H1 (cell line): ENCODE results near the gene HAS3. TPM values are rescaled to one million over a fixed set of nuclear protein-coding genes. Genes with fewer than 3 reads are reported as not detected.

Experiments
- CTCF ChIA-PET: fragments of 300-600 bp; sonication (Branson Sonifier 250); formaldehyde crosslinking; loops from one replicate; lab custom pipeline; 2021; ENCODE audit not compliant: partially characterized antibody; lab: Charles Lee
- POLR2A ChIA-PET: fragments of 300-600 bp; sonication (Branson Sonifier 250); formaldehyde crosslinking; loops from one replicate; lab custom pipeline; 2021; ENCODE audit warnings: inconsistent platforms; ENCODE audit not compliant: partially characterized antibody; lab: Charles Lee
- DNase-seq, 2 experiments: peaks; one replicate each; pipeline versions ENCODE4 v3.0.0 to v3.0.0-alpha.2; 2010 to 2022; ENCODE audit warnings: low spot score in 2 of 2, low read depth in 1 of 2, mixed read lengths in 1 of 2
- FAIRE-seq: peaks from 2 replicates; lab custom pipeline; 2011; peaks lifted over from hg19 to GRCh38; lab: Jason Lieb, UNC
- H2AFZ ChIP-seq: 2 replicates; pipeline ENCODE4 v1.8.1; 2012; ENCODE audit warnings: low read length, inconsistent platforms
- H2AK5ac ChIP-seq: 2 replicates; pipeline ENCODE4 v1.6.1; 2013; ENCODE audit warnings: low read depth, low read length
- H2BK120ac ChIP-seq: replicated peaks from 2 replicates; pipeline ENCODE3; 2013; ENCODE audit warnings: low read depth, low read length, inconsistent platforms
- H2BK12ac ChIP-seq: 2 replicates; pipeline ENCODE4 v1.6.1; 2013; ENCODE audit warnings: low read depth, low read length
- H2BK15ac ChIP-seq: 2 replicates; pipeline ENCODE4 v1.6.1; 2013; ENCODE audit warnings: low read length
- H2BK20ac ChIP-seq: 2 replicates; pipeline ENCODE4 v1.6.1; 2013; ENCODE audit warnings: low read length
- H2BK5ac ChIP-seq: 2 replicates; pipeline ENCODE4 v1.6.1; 2013; ENCODE audit warnings: low read depth, low read length
- H3K14ac ChIP-seq: 2 replicates; pipeline ENCODE4 v1.6.1; 2013; ENCODE audit warnings: inconsistent platforms; ENCODE audit not compliant: insufficient read length
- H3K18ac ChIP-seq: 2 replicates; pipeline ENCODE4 v1.6.1; 2013; ENCODE audit warnings: low read length; ENCODE audit errors: extremely low read depth
- H3K23ac ChIP-seq: 2 replicates; pipeline ENCODE4 v1.6.1; 2013; ENCODE audit warnings: inconsistent platforms; ENCODE audit not compliant: insufficient read length
- H3K23me2 ChIP-seq: 2 replicates; pipeline ENCODE4 v1.6.1; 2013; ENCODE audit warnings: low read depth, low read length
- H3K27ac ChIP-seq: 2 replicates; pipeline ENCODE4 v1.6.1; 2011; ENCODE audit warnings: low read depth, low read length, inconsistent platforms
- H3K27me3 ChIP-seq, 4 experiments: replicated peaks in 1 of 4; 1 replicate in 1 of 4; 2 replicates in 3 of 4; pipeline versions ENCODE4 v1.6.1 to v1.8.1; 2011 to 2013; ENCODE audit warnings: low read length in 3 of 4, mild to moderate bottlenecking in 3 of 4, inconsistent platforms in 2 of 4, mixed read lengths in 2 of 4, moderate library complexity in 1 of 4; ENCODE audit not compliant: control insufficient read depth in 3 of 4, insufficient read depth in 3 of 4; ENCODE audit errors: extremely low read depth in 1 of 4
- H3K36me3 ChIP-seq, 4 experiments: 2 replicates each; pipeline versions ENCODE4 v1.6.1 to v1.8.1; 2011 to 2013; ENCODE audit warnings: mild to moderate bottlenecking in 4 of 4, low read length in 3 of 4, moderate library complexity in 2 of 4, control low read depth in 1 of 4, inconsistent platforms in 1 of 4; ENCODE audit not compliant: insufficient read depth in 4 of 4, control insufficient read depth in 2 of 4
- H3K4ac ChIP-seq: replicated peaks from 2 replicates; pipeline ENCODE3; 2013; ENCODE audit warnings: low read length, low read depth, mixed read lengths, inconsistent platforms; ENCODE audit not compliant: insufficient read length
- H3K4me1 ChIP-seq, 4 experiments: replicated peaks in 1 of 4; 1 replicate in 1 of 4; 2 replicates in 3 of 4; pipeline versions ENCODE4 v1.6.1 to v1.8.1; 2011 to 2013; ENCODE audit warnings: low read length in 3 of 4, inconsistent platforms in 2 of 4, mixed read lengths in 1 of 4; ENCODE audit not compliant: insufficient read depth in 4 of 4, control insufficient read depth in 3 of 4
- H3K4me2 ChIP-seq, 2 experiments: 2 replicates each; pipeline versions ENCODE4 v1.6.1 to v1.8.1; 2011 to 2013; ENCODE audit warnings: low read depth in 2 of 2, low read length in 2 of 2, control low read depth in 1 of 2, inconsistent platforms in 1 of 2, mild to moderate bottlenecking in 1 of 2; ENCODE audit not compliant: insufficient read depth in 1 of 2
- H3K4me3 ChIP-seq, 4 experiments: fragments of 200-600, 300-600 bp in 1 of 4; sonication (generic), shearing (Covaris generic), sonication (Bioruptor Twin) in 1 of 4; 2 replicates each; pipeline versions ENCODE4 v1.5.1 to v1.8.1; 2011 to 2016; ENCODE audit warnings: low read length in 4 of 4, low read depth in 3 of 4, control low read depth in 2 of 4, inconsistent platforms in 2 of 4, mild to moderate bottlenecking in 2 of 4, mixed read lengths in 1 of 4, moderate library complexity in 1 of 4; ENCODE audit not compliant: insufficient read depth in 2 of 4; ENCODE audit errors: extremely low read depth in 1 of 4
- H3K56ac ChIP-seq: replicated peaks from 2 replicates; pipeline ENCODE3; 2013; ENCODE audit warnings: low read depth, mild to moderate bottlenecking, mixed read lengths, low read length, inconsistent platforms; ENCODE audit not compliant: insufficient read length
- H3K79me1 ChIP-seq: 2 replicates; pipeline ENCODE4 v1.6.1; 2013; ENCODE audit warnings: low read depth, low read length, control low read depth
- H3K79me2 ChIP-seq, 2 experiments: 2 replicates each; pipeline versions ENCODE4 v1.6.1 to v1.8.1; 2012 to 2013; ENCODE audit warnings: low read length in 2 of 2, mild to moderate bottlenecking in 2 of 2, inconsistent platforms in 1 of 2; ENCODE audit not compliant: insufficient read depth in 2 of 2, control insufficient read depth in 1 of 2
- H3K9ac ChIP-seq, 4 experiments: replicated peaks in 1 of 4; 1 replicate in 1 of 4; 2 replicates in 3 of 4; pipeline versions ENCODE4 v1.6.1 to v1.8.1; 2011 to 2013; ENCODE audit warnings: low read depth in 3 of 4, low read length in 3 of 4, control low read depth in 2 of 4, mild to moderate bottlenecking in 2 of 4, moderate library complexity in 2 of 4, inconsistent platforms in 1 of 4; ENCODE audit errors: extremely low read depth in 1 of 4
- H3K9me3 ChIP-seq, 2 experiments: 2 replicates each; pipeline versions ENCODE4 v1.6.1 to v1.8.1; 2012 to 2013; ENCODE audit warnings: mild to moderate bottlenecking in 2 of 2, moderate library complexity in 2 of 2, control low read depth in 1 of 2, inconsistent platforms in 1 of 2, low read depth in 1 of 2, low read length in 1 of 2, mixed read lengths in 1 of 2; ENCODE audit not compliant: insufficient read depth in 2 of 2
- H4K20me1 ChIP-seq, 2 experiments: replicated peaks in 1 of 2; 2 replicates each; pipeline versions ENCODE3 to v1.8.1; 2011 to 2013; ENCODE audit warnings: inconsistent platforms in 2 of 2, low read length in 2 of 2, mild to moderate bottlenecking in 1 of 2; ENCODE audit not compliant: insufficient read depth in 2 of 2, control insufficient read depth in 1 of 2
- H4K5ac ChIP-seq: 2 replicates; pipeline ENCODE4 v1.6.1; 2013; ENCODE audit warnings: low read length, low read depth, mixed read lengths, inconsistent platforms; ENCODE audit not compliant: insufficient read length
- H4K8ac ChIP-seq: 2 replicates; pipeline ENCODE4 v1.8.0; 2013; ENCODE audit warnings: mild to moderate bottlenecking, moderate library complexity, low read length, inconsistent platforms; ENCODE audit not compliant: insufficient read depth; ENCODE audit errors: extremely low read depth
- H4K91ac ChIP-seq: replicated peaks from 2 replicates; pipeline ENCODE3; 2013; ENCODE audit warnings: low read length, mixed read lengths, inconsistent platforms; ENCODE audit not compliant: insufficient read length
- CBX8 ChIP-seq: fragments of 300-800, 300-1000 bp; sonication (generic); IDR thresholded peaks from 2 replicates; pipeline ENCODE4 v1.7.1; 2016; ENCODE audit warnings: low read depth, low read length, borderline replicate concordance
- CREB1 ChIP-seq: IDR thresholded peaks from 2 replicates; pipeline ENCODE4 v1.6.1; 2012; ENCODE audit warnings: inconsistent platforms
- FOSL1 ChIP-seq: IDR thresholded peaks from 2 replicates; pipeline ENCODE4 v1.6.1; 2011; ENCODE audit warnings: mild to moderate bottlenecking, low read depth, low read length, moderate library complexity; ENCODE audit not compliant: insufficient read depth
- KDM4A ChIP-seq: IDR thresholded peaks from one replicate; pipeline ENCODE4 v1.7.1; 2012; ENCODE audit warnings: low read depth, mild to moderate bottlenecking, moderate library complexity, low read length, inconsistent platforms; ENCODE audit not compliant: severe bottlenecking
- NANOG ChIP-seq: IDR thresholded peaks from 2 replicates; pipeline ENCODE4 v1.6.1; 2011; ENCODE audit warnings: low read length, low read depth, mild to moderate bottlenecking, inconsistent platforms; ENCODE audit not compliant: insufficient read depth, poor library complexity, severe bottlenecking
- POLR2A ChIP-seq, 2 experiments: IDR thresholded peaks; 1 replicate in 1 of 2; 2 replicates in 1 of 2; pipeline ENCODE4 v1.6.1; 2011; ENCODE audit warnings: low read depth in 2 of 2, low read length in 2 of 2, mild to moderate bottlenecking in 2 of 2; ENCODE audit errors: control extremely low read depth in 1 of 2
- RBBP5 ChIP-seq: IDR thresholded peaks from 2 replicates; pipeline ENCODE4 v1.7.1; 2012; ENCODE audit warnings: low read depth, mild to moderate bottlenecking, inconsistent platforms, low read length, moderate library complexity, borderline replicate concordance
- RXRA ChIP-seq: IDR thresholded peaks from 2 replicates; pipeline ENCODE4 v1.6.1; 2011; ENCODE audit warnings: low read depth, mild to moderate bottlenecking, low read length, moderate library complexity; ENCODE audit not compliant: insufficient read depth
- SAP30 ChIP-seq: fragments of 300-600 bp; sonication (generic); IDR thresholded peaks from 2 replicates; pipeline ENCODE4 v1.7.1; 2012; ENCODE audit warnings: low read length, moderate library complexity, mild to moderate bottlenecking, inconsistent platforms; ENCODE audit not compliant: insufficient read depth, insufficient replicate concordance
- SIX5 ChIP-seq: IDR thresholded peaks from 2 replicates; pipeline ENCODE4 v1.6.1; 2011; ENCODE audit warnings: mild to moderate bottlenecking, low read depth, low read length
- TAF1 ChIP-seq: IDR thresholded peaks from 2 replicates; pipeline ENCODE4 v1.6.1; 2011; ENCODE audit warnings: mild to moderate bottlenecking, low read depth, low read length
- WGBS, 2 experiments: shearing (Covaris generic) in 1 of 2; methylation state at CpG; one replicate each; pipeline versions ENCODE4 v1.1.6 to v1.1.7; 2013 to 2015; ENCODE audit warnings: low lambda C conversion rate in 2 of 2, mixed read lengths in 2 of 2, inconsistent platforms in 1 of 2, low coverage in 1 of 2, missing lambda C conversion rate in 1 of 2; ENCODE audit not compliant: insufficient replicate concordance in 2 of 2, insufficient coverage in 1 of 2, insufficient read length in 1 of 2; ENCODE audit errors: extremely low coverage in 1 of 2, missing lambda C conversion rate in 1 of 2; 5-methylcytosine and 5-hydroxymethylcytosine counted together
- polyA plus RNA-seq, 7 experiments: library from polyadenylated mRNA; depleted of rRNA in 3 of 7; stranded (reverse) in 5 of 7; unstranded in 2 of 7; fragments of >200 nt in 5 of 7; fragments of 200-250 nt in 2 of 7; gene quantifications; 1 replicate in 5 of 7; 2 replicates in 1 of 7; 4 replicates in 1 of 7; pipeline versions ENCODE4 v1.2.1 to v1.2.3, GENCODE V29; 2011 to 2013; ENCODE audit warnings: missing spikeins in 2 of 7, mixed read lengths in 2 of 7
- total RNA-seq: library from RNA; stranded (reverse); fragmentation: NEBNext Ultra II Directional; extraction: Animal tissue kit (Norgen Biotek cat#: 25700); gene quantifications from 2 replicates; pipeline ENCODE4 v1.2.1, GENCODE V29; 2021

HAS3 gene
- total and polyA plus RNA-seq, 2 of the 8 experiments (the other 6 are each of a cell fraction or from before 2014, with no cell fraction given), result 32.1 to 69.6 TPM

GRCh38 chr16:69132424-69133252 lies 27.2 kb downstream of the HAS3 start, which contains the start of the genes CHTF8 and UTP4:
CHTF8 (minus strand) TSS chr16:69132588; CDS start chr16:69121458, 11,130 bp downstream.
UTP4 (plus strand) TSS chr16:69132649; CDS start chr16:69133460, 811 bp downstream.
- peaks cover 4 to 25% (median 12%) of the 10 kb centered on the region in 4 experiments; a peak in 7 of 8 replicates for H3K36me3 ChIP-seq
- peak within 1 kb of the TSS; percentile 95 for H2BK5ac ChIP-seq
- H4K5ac ChIP-seq, result peak within 1 kb of the TSS; percentile 34
- peak within 1 kb of the TSS; percentile 96 for H3K4ac ChIP-seq
- H3K27ac ChIP-seq, result peak within 1 kb of the TSS; percentile 94
- peak within 1 kb of the TSS; percentile 19 for H2BK120ac ChIP-seq
- peak within 1 kb of the TSS; percentile 77 to 81 for H3K4me2 ChIP-seq
- POLR2A ChIA-PET, result interaction anchor here (0.6 to 3.7 kb wide), 27 partner anchors 9 to 352 kb away, joined by 3 to 17 read pairs (median 3); partner anchors contain the start of genes HAS3, PDF and SNTB2
- 3% methylated on average over 37 of the region's 78 CpGs; no CpG with 5 or more reads in 1 of the 2 experiments for WGBS, 2 experiments
- peak within 1 kb of the TSS; percentile 97 for H4K91ac ChIP-seq
- peaks cover 2 to 12% (median 7%) of the 10 kb centered on the region in 4 experiments; a peak in 5 of 7 replicates for H3K4me1 ChIP-seq
- H3K79me1 ChIP-seq, result no peaks in the 10 kb centered on the region; the same call in 1 of the 2 replicates
- peak within 1 kb of the TSS; percentile 89 to 95 (median 94) for H3K9ac ChIP-seq
- no peak within 1 kb of the TSS for H3K14ac ChIP-seq
- no peaks in the 10 kb centered on the region for H3K27me3 ChIP-seq
- CTCF ChIA-PET, result interaction anchor here (0.6 to 2.2 kb wide), 10 partner anchors 9 to 265 kb away, joined by 3 to 17 read pairs (median 4); no protein-coding TSS in a partner anchor
- H4K20me1 ChIP-seq, result peaks cover 4 to 6% of the 10 kb centered on the region in 2 experiments
- no peaks in the 10 kb centered on the region for H3K9me3 ChIP-seq
- H2AFZ ChIP-seq, result no peak within 1 kb of the TSS
- no peak within 1 kb of the TSS for H2AK5ac ChIP-seq
- peak within 1 kb of the TSS; percentile 99 for H3K18ac ChIP-seq
- peak within 1 kb of the TSS; percentile 90 to 97 (median 94) for H3K4me3 ChIP-seq
- peak within 1 kb of the TSS; percentile 96 for H4K8ac ChIP-seq
- no peak for FAIRE-seq
- H2BK15ac ChIP-seq, result no peak within 1 kb of the TSS
- H3K56ac ChIP-seq, result peak within 1 kb of the TSS; percentile 56
- no peak for DNase-seq
- H2BK20ac ChIP-seq, result no peak within 1 kb of the TSS; the same call in 1 of the 2 replicates
- H3K23ac ChIP-seq, result no peak within 1 kb of the TSS
- H3K23me2 ChIP-seq, result peaks cover 2% of the 10 kb centered on the region
- peak within 1 kb of the TSS; percentile 85 for H2BK12ac ChIP-seq
- H3K79me2 ChIP-seq, result peaks cover 27 to 87% of the 10 kb centered on the region in 2 experiments
- TF ChIP-seq SAP30 (peak; percentile 83), RXRA (no peak), CBX8 (no peak), NANOG (no peak), RBBP5 (peak; percentile 31), FOSL1 (0 out of 2 replicates have a peak, but pooled peaks have one; percentile 6), CREB1 (peak; percentile 56; the same call in 1 of the 2 replicates), KDM4A (peak; percentile 68), TAF1 (peak; percentile 76; the same call in 1 of the 2 replicates), SIX5 (no peak), POLR2A (IDR thresholded peaks at IDR 0.05; ENCODE audit: control extremely low read depth in 1 of 2, low read depth in 2 of 2, low read length in 2 of 2) (peak; percentile 76 to 83)
